Left ventricle myocardium inferior (tissue), 1 donor: ENCODE data around the gene MAST2. TPM values are rescaled to one million over a fixed set of nuclear protein-coding genes. Genes with fewer than 3 reads are reported as not detected.

Experiments used
- DNase-seq: peaks from one replicate; pipeline ENCODE4 v3.0.0-alpha.2; 2020
- H3K27ac ChIP-seq: fragments of 200-600 bp; replicated peaks from 2 replicates; pipeline ENCODE4 v1.8.0; 2021
- H3K27me3 ChIP-seq: fragments of 200-600 bp; 2 replicates; pipeline ENCODE4 v1.8.0; 2021; ENCODE audit warnings: low read depth
- H3K36me3 ChIP-seq: fragments of 200-600 bp; 2 replicates; pipeline ENCODE4 v1.8.0; 2021
- H3K4me1 ChIP-seq: fragments of 200-600 bp; 2 replicates; pipeline ENCODE4 v1.8.0; 2021
- H3K4me3 ChIP-seq: fragments of 200-600 bp; 2 replicates; pipeline ENCODE4 v1.8.0; 2021; ENCODE audit warnings: mild to moderate bottlenecking, moderate library complexity
- H3K9me3 ChIP-seq: fragments of 200-600 bp; replicated peaks from 2 replicates; pipeline ENCODE4 v1.8.0; 2021
- CTCF ChIP-seq: fragments of 200-600 bp; IDR thresholded peaks from 2 replicates; pipeline ENCODE4 v1.8.0; 2021; ENCODE audit warnings: antibody characterized with exemption, mild to moderate bottlenecking, borderline replicate concordance
- intact Hi-C: fragments of 100-400 bp; cut with micrococcal nuclease; formaldehyde crosslinking; loops from one replicate; pipeline ENCODE4 v1.11.0; 2022
- long read RNA-seq: library from polyadenylated mRNA; unstranded; transcript quantifications from one replicate; pipeline ENCODE4 v2.0.0, GENCODE V29; 2021
- total RNA-seq: library from RNA; stranded (reverse); fragmentation: NEBNext Ultra II Directional; extraction: Animal tissue kit (Norgen Biotek cat#: 25700); gene quantifications from one replicate; pipeline ENCODE4 v1.2.1, GENCODE V29; 2021
- donor health status: DM: no; HTN: yes; CAD: no; lungs with severe emphysema.

Gene MAST2
- total RNA-seq = 104 TPM
- long read RNA-seq, partial matches to known transcripts = 94 of 111 reads
- long read RNA-seq, other reads (novel, unspliced or antisense) = 17 of 111 reads

- Histone ChIP-seq H3K27ac (peak within 1 kb of the TSS; percentile 83), H3K4me1 (peaks cover 22% of the 10 kb centered on the region), H3K9me3 (no peaks in the 10 kb centered on the region), H3K36me3 (no peaks in the 10 kb centered on the region), H3K27me3 (no peaks in the 10 kb centered on the region), H3K4me3 (peak within 1 kb of the TSS; percentile 69)
- DNase-seq = peak; percentile 92
- intact Hi-C loops = no loop called here
- TF ChIP-seq CTCF = no peak
Observed at GRCh38 chr1:45803299-45803780, at the start of gene MAST2. MAST2 (plus strand) TSS chr1:45803612; CDS start chr1:45803896, 284 bp downstream.

- peaks cover 7% of the 10 kb centered on the region for H3K4me1 ChIP-seq
- intact Hi-C loops = no loop called here
Observed at GRCh38 chr1:45755697-45756096, 47.7 kb upstream of the MAST2 start.

GRCh38 chr1:45762291-45762690, 41.1 kb upstream of the MAST2 start:
- Histone ChIP-seq H3K9me3 (peaks cover 4% of the 10 kb centered on the region), H3K4me3 (no peak overlapping the region), H3K36me3 (no peaks in the 10 kb centered on the region), H3K4me1 (no peaks in the 10 kb centered on the region), H3K27ac (no peak overlapping the region), H3K27me3 (no peaks in the 10 kb centered on the region)
- DNase-seq = no peak
- no peak for TF ChIP-seq CTCF
- intact Hi-C loops = no loop called here

More at GRCh38 chr1:45755697-45756096, 47.7 kb upstream of the MAST2 start:
- Histone ChIP-seq H3K9me3 (peaks cover 14% of the 10 kb centered on the region), H3K4me3 (no peak overlapping the region), H3K27ac (no peak overlapping the region), H3K36me3 (no peaks in the 10 kb centered on the region), H3K27me3 (no peaks in the 10 kb centered on the region)
- no peak for DNase-seq
- no peak for TF ChIP-seq CTCF

- H3K27me3 ChIP-seq = no peaks in the 10 kb centered on the region
Observed at GRCh38 chr1:45765999-45766792, 37.2 kb upstream of the MAST2 start.

GRCh38 chr1:45767035-45767434, 36.4 kb upstream of the MAST2 start:
- Histone ChIP-seq H3K4me3 (no peak overlapping the region), H3K36me3 (no peaks in the 10 kb centered on the region), H3K27me3 (no peaks in the 10 kb centered on the region), H3K9me3 (peaks cover 4% of the 10 kb centered on the region), H3K4me1 (no peaks in the 10 kb centered on the region), H3K27ac (no peak overlapping the region)
- no peak for DNase-seq
- intact Hi-C loops = no loop called here
- no peak for TF ChIP-seq CTCF

More at GRCh38 chr1:45765999-45766792, 37.2 kb upstream of the MAST2 start:
- no peak overlapping the region for H3K27ac ChIP-seq
- H3K36me3 ChIP-seq = no peaks in the 10 kb centered on the region
- no peak for DNase-seq
- H3K4me3 ChIP-seq = no peak overlapping the region
- peaks cover 4% of the 10 kb centered on the region for H3K9me3 ChIP-seq
- no peaks in the 10 kb centered on the region for H3K4me1 ChIP-seq
- no peak for TF ChIP-seq CTCF
- intact Hi-C loops = no loop called here
